Measurements from ENCODE around the gene YAP1. TPM values are rescaled to one million over a fixed set of nuclear protein-coding genes. Genes with fewer than 3 reads are reported as not detected.

Gene YAP1
- polyA plus RNA-seq, 2 of the 4 experiments (the other 2 are of a cell fraction) = 40.4 to 48.0 TPM

- peak overlapping the region; percentile 84 for H3K4me2 ChIP-seq
- CTCF ChIA-PET = no interaction called here
These were observed 5.3 kb downstream of the YAP1 start for GRCh38 chr11:102115557-102115956.

GRCh38 chr11:102116453-102117205 lies 6.4 kb downstream of the YAP1 start:
- no peak for ATAC-seq
- Histone ChIP-seq H3K4me1 (peaks cover 74% of the 10 kb centered on the region), H3K4me3 (peak overlapping the region; percentile 20; the same call in 1 of the 3 replicates), H3K9me3 (no peaks in the 10 kb centered on the region), H3K27ac (peak overlapping the region; percentile 74 to 99), H3K4me2 (peak overlapping the region; percentile 84)
- no peak for FAIRE-seq
- peak in 1 of 2 experiments; percentile 23 for DNase-seq (ENCODE audit: low read depth in 1 of 2, low spot score in 1 of 2)
- POLR2A ChIA-PET = no interaction called here
- CTCF ChIA-PET = no interaction called here
- 29% methylated on average over 2 of the region's 2 CpGs for WGBS (ENCODE audit: missing lambda C conversion rate)
- TF ChIP-seq HEYL (CRISPR knock-in tag; IDR thresholded peaks at IDR 0.05) (no peak), EP300 (IDR thresholded peaks at IDR 0.05) (no peak), E2F6 (IDR thresholded peaks at IDR 0.05; ENCODE audit: borderline replicate concordance, low read depth) (no peak), HOXA7 (CRISPR knock-in tag; IDR thresholded peaks at IDR 0.05) (no peak), KDM5A (IDR thresholded peaks at IDR 0.05) (no peak), JUNB (IDR thresholded peaks at IDR 0.05) (no peak), RCOR1 (IDR thresholded peaks at IDR 0.05; ENCODE audit: low read depth, low read length) (no peak), ATOH8 (CRISPR knock-in tag; IDR thresholded peaks at IDR 0.05; ENCODE audit: low read depth) (no peak), USF2 (IDR thresholded peaks at IDR 0.05) (no peak)

More at GRCh38 chr11:102115557-102115956, 5.3 kb downstream of the YAP1 start:
- no peak for TF ChIP-seq PBX3 (IDR thresholded peaks at IDR 0.05)
- TF ChIP-seq REST (IDR thresholded peaks at IDR 0.05) = no peak
- TF ChIP-seq BCL3 (IDR thresholded peaks at IDR 0.05) = no peak
- no peak for TF ChIP-seq CBX2 (IDR thresholded peaks at IDR 0.05; ENCODE audit: borderline replicate concordance, low read depth)
- TF ChIP-seq POLR2AphosphoS2 (conservative IDR thresholded peaks at IDR 0.05; ENCODE audit: low read length) = no peak
- TF ChIP-seq RARB (CRISPR knock-in tag; IDR thresholded peaks at IDR 0.05) = no peak
- TF ChIP-seq USF2 (IDR thresholded peaks at IDR 0.05) = 0 out of 2 replicates have a peak, but pooled peaks have one; percentile 25
- no peak for TF ChIP-seq FOSL2 (IDR thresholded peaks at IDR 0.05)
- no peak for TF ChIP-seq FOSL2 (CRISPR knock-in tag; IDR thresholded peaks at IDR 0.05)
- Histone ChIP-seq H3K4me3 (peak overlapping the region; percentile 20; the same call in 1 of the 3 replicates), H3K4me1 (peaks cover 65% of the 10 kb centered on the region), H3K9me3 (no peaks in the 10 kb centered on the region), H3K27ac (peak overlapping the region; percentile 74 to 99)
- POLR2A ChIA-PET = no interaction called here
- ATAC-seq (peak in 1 of 2 experiments; percentile 66; a peak in 3 of 6 replicates), DNase-seq (ENCODE audit: low read depth in 1 of 2, low spot score in 1 of 2) (peak; percentile 56 to 85), FAIRE-seq (peak; percentile 87)
